HT1080 (cell line): ENCODE results near the gene KRTAP12-1. TPM values are rescaled to one million over a fixed set of nuclear protein-coding genes. Genes with fewer than 3 reads are reported as not detected.
"Not testable (repeated sequence)": the region's sequence is repeated elsewhere in the genome, so short reads cannot be mapped to it uniquely, and the experiment has no call there.

Source experiments
- DNase-seq: peaks from one replicate; pipeline ENCODE4 v3.0.0-alpha.2; 2015; ENCODE audit warnings: low read depth
- total RNA-seq: library from RNA; depleted of rRNA; stranded (reverse); fragments of >200 nt; shearing (Covaris generic); gene quantifications from 2 replicates; pipeline ENCODE4 v1.2.3, GENCODE V29; 2014

Gene KRTAP12-1
- total RNA-seq, 1 experiment from 2014 or later: not detected

DNA sequence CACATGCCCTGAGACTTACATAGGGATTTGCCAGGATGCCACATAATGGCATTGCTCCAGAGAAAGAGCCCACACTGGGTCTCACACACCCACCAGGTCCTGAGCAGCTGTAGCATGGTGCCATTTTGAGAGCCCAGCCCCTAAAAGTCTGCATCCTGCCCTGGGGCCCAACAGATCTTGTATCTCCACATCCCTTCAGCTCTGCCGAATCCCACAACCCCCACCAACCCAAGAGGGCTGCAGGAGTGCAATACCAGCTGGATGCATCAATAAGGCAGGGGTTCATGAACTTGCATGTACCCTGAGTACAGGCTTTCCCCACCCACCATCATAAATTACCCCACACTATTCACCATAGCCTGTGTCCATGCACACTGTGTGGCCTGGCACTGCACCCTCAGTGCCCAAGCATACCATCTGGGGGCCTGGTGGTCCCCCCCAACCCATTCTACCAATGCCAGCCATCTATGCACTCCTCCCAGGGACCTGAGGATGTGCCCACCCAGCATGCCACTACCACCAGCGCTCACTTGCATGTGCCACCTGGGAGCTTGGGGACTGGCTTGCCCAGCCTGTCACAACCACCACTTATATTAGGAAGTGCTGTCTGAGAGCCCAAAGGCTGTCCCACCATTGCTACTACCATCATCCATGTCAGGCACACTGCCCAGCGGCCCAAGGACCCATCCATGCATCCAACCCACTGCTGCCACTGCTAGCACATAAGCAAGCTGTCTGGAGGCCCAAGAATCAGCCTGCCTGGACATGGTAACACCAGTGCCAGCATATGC lies 11.1 kb downstream of the KRTAP12-1 start:
- no peak for DNase-seq

DNA sequence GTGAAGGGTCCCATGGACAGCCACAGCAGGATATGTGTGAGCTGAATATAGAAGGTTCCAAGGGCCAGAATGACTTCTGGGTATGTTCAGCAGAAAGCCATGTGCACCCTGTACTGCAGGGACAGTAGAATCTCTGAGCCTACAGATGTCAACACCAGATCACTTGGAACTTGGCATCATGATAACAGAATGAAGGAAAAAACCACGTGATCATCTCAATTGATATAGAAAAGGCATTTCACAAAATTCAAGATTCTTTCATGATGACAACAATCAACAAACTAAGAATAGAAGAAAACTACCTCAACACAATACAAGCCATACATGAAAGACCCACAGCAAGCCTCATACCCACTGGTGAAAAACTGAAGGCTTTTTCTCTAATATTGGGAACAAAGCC lies 14.4 kb downstream of the KRTAP12-1 start:
- no peak for DNase-seq

DNA sequence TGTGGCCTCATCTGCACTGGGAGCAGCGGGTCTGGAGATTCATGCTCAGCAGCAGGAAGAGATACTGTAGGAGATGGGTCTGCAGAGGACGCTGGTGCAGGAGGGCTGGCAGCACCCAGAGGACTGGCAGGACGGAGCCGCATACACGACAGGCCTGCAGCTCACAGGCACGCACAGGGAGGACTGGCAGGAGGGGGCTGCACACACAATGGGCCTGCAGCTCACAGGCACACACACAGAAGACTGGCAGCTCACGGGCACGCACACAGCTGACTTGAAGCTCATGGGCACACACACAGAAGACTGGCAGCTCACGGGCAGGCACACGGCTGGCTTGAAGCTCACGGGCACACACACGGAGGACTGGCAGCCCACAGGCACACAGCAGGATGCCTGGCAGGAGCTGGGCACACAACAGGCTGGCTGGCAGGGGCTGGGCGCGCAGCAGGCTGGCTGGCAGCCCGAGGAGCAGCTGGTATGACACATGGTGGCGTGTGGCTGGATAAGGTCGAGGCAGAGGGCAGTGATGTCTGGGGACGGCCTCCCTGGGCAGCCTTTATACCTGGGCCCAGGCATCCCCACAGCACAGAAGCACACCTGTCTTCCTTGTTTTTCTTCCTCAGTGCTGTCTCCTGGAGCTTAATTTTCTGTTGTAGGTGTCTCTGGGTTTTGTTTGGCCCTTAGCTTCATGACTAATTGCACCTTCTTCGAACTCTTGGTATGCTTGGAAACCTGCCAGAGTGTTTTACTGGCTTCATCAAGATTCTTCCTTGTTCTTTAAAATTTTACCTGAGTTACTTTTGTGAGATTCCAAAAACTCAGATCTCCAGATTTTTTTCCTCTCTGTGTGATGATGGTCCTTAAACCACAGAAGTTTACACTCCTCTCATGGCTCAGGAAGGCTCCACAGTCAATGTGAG lies 15.3 kb downstream of the KRTAP12-1 start, which contains the start of gene KRTAP12-2:
Gene KRTAP12-2, minus strand, starts transcription at position 527 of the 920 bp plus-strand sequence. Its CDS starts 41 bp downstream, at position 486.
- DNase-seq: no peak

DNA sequence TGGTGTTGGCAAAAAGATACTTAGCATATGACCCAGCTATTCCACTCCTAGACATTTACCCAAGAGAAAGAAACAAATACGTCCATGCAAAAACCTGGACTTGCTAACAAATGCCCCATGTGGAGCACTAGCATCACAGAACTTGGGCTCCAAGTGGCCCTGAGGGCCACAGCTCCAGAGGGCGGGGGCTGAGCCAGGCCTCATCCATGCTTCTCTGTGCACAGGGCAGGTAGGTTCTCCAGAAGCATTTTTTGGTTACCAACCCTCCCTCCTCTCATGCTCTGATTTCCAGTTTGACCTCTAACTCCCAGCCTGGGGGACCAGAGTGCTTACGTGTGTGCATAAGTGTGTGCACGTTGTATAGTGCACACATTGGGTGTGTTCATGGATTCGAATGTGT lies 17.3 kb downstream of the KRTAP12-1 start:
- DNase-seq: no peak

DNA sequence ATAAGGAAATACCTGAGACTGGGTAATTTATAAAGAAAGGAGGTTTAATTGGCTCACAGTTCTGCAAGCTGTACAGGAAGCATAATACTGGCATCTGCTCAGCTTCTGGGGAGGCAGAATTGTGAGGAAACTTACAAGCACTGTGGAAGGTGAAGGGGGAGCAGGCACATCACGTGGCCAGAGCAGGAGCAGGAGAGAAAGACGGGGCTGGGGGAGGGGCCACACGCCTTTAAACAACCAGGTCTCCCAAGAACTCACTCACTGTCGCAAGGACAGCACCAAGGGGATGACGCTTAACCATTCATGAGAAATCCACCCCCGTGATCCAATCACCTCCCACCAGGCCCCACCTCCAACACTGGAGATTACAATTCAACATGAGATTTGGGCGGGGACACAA lies 20.4 kb downstream of the KRTAP12-1 start:
- DNase-seq: not testable (repeated sequence)

DNA sequence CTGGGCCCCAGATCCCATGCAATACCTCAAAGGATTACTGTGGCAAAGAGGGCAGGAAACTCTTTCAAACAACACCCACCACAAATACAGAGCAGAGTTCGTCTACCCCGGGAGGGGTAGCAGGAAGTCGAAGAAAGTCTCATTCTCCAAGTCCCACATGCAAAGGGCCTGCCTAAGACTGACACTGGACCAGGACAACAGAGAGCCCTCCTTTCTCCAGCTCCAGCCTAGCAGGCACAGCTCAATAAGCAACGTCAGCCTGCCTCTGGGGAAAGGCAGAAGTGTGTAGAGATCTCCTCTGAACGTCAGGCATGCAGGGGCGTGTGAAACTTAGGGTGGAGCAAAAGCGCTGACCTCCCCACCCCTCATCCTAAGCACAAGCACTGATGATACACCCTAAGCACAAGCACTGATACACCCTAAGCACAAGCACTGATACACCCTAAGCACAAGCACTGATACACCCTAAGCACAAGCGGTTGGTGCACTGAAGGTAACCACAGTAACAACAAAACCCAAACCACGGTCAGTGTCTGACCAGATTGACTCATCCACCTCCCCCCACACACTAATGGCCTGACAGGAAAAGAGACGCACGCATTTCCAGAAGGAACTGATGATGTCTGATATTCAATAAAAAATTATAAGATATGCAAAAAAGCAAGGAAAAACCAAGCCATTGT lies 22.9 kb downstream of the KRTAP12-1 start:
- no peak for DNase-seq

DNA sequence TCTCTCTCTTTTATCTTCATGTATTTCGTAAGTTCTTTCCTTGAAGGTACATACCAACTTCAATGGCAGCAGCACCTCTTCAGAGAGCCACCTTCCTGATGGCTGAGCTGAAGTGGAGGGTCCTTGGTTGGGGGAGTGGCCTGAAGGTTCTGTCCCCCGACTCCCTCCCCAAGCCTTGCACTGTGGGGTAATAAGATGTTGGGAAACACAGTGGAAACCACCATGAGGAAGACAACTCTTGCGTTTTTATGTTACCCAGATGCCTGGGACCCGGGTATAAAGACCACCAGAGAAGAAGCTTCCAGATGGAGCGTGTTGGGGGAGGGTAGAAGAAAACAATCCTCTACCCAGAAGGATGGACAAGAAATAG lies 23.4 kb downstream of the KRTAP12-1 start:
- no peak for DNase-seq

DNA sequence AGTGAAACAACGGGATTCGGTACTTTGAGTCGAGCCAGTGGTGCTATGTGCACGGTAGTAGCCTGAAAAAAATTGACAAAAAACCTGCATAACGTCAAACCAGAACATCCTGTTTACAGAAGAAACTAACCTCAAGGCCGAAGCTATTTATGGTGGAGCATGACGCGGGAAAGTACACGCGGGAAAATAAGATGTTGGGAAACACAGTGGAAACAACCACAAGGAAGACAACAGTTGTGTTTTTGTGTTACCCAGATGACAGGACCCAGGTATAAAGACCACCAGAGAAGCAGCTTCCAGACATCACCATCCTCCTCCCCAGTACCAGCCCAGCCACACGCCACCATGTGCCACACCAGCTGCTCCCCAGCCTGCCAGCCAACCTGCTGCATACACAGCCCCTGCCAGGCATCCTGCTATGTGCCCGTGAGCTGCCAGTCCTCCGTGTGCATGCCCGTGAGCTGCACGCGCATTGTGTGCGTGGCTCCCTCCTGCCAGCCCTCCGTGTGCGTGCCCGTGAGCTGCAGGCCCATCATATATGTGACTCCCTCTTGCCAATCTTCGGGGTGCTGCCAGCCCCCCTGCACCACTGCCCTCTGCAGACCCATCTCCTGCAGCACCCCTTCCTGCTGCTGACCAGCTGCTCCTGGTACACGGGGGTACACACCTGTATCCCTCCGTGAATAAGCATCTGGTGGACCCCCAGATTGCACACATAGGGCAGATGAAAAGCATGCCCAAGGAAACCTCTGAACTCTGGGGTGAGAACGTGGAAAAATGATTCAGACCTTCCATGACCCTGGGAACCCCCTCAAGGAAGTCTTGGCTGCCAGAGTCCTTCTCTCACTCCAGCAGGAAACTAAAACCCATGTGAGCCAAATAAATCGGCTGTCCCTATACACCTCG lies 24.1 kb downstream of the KRTAP12-1 start, which contains the start of gene KRTAP12-3:
Gene KRTAP12-3, plus strand, starts transcription at position 298 of the 906 bp plus-strand sequence. Its CDS starts 48 bp downstream, at position 346.
- DNase-seq: no peak

DNA sequence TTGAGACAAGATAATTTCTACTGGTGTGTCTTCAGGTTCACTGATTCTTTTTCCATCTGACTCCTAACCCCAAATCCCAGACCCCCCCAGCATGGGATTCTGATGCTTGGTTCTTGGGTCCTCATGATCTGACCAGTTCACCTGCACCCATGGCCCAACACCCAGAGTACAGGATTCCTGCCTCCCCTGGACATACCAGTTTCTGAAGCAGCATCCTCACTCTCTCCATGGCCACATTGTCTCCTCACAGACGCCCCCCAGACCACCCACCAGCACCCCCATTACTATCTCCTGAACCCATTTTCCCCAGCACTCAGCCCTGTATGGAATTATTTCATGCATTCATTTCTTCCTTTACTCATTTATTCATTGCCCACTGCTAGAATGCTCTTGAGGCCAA lies 25.1 kb downstream of the KRTAP12-1 start:
- DNase-seq: no peak

DNA sequence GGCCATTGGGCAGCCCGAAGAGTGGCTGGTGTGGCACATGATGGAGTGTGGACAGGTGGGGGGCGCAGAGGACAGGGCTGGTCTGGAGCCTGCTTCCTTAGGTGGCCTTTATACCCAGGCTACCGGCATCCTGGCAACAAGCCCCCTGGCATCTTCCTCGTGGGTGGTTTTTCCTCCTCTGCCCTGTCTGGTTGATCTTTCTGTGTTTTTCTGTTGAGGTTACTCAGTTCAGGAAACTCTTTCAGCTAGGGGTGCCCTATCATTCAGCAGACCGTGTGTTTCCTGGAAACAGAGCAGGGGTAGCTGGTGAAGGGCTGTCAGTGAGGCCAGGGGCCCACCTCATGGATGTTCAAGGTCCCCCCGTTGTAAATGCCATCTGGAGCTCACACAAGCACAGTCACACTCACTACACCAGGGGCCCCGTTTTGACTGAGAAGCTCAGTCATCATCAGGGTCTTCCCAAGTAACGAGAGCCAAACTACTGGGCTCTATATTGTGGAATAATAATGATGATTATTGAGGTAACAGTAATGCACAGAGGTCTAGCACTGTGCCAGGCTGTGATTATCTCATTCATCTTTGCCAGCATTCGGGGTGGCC lies 27.3 kb downstream of the KRTAP12-1 start, which contains the start of gene KRTAP12-4:
Gene KRTAP12-4, minus strand, starts transcription at position 84 of the 600 bp plus-strand sequence. Its CDS starts 45 bp downstream, at position 39.
- DNase-seq: no peak

DNA sequence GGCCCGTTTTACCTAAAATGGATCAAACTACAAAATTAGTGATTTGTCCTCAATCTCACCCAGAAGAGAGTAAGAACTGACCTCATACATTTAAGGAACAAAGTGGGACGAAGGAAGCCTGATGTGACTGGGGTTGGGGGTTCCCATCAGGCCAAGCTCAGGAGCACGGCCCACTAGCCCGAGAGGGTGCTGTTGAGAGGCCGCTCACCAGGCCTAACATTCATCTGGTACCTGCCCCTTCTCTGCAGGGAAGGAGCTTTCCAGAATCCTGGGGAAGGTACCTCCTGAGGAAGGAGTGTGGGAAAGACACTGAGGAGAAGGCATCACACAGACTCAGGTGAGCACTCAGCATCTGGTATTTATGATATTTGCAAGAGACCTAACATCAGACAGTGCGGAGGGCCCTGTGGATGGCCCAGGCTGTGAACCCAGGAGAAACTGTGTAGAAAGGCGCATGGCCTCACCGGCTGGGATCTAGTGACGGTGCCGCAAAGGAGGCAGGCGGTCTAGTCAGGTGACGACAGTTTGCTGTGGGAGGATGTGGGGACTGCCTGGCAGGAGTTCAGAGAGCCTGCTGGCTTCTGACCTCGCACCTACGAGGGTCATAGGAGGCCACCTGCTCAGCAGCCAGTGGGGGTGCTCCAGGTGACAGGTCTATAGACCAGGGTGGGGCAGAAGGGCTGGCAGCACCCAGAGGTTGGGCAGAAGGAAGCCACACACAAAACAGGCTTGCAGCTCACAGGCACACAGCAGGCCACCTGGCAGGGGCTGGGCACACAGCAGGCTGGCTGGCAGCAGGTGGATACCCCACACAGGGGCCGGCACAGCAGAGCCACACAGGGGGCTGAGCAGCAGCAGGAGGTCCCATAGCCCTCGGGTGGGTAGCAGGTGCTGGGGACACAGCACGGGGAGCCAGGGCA lies 28.0 kb downstream of the KRTAP12-1 start:
- no peak for DNase-seq

DNA sequence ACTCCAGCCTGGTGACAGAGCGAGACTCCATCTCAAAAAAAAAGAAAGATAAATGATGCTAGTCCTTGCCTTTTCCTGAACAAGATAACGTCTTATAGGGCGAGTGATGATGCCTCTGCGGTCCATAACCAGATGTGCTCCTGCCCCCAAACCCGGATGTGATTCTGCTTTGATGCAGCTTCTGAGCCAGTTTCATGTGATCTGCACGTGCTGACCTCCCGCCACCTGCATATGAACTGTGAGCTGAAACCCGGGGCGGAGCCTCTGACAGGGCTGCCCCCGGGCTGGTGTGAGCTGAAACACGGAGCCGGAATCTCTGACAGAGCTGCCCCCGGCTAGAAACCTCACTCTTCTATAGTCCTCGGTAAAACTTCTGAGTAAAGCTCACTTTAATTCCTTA lies 28.8 kb downstream of the KRTAP12-1 start:
- peak; percentile 24 for DNase-seq

DNA sequence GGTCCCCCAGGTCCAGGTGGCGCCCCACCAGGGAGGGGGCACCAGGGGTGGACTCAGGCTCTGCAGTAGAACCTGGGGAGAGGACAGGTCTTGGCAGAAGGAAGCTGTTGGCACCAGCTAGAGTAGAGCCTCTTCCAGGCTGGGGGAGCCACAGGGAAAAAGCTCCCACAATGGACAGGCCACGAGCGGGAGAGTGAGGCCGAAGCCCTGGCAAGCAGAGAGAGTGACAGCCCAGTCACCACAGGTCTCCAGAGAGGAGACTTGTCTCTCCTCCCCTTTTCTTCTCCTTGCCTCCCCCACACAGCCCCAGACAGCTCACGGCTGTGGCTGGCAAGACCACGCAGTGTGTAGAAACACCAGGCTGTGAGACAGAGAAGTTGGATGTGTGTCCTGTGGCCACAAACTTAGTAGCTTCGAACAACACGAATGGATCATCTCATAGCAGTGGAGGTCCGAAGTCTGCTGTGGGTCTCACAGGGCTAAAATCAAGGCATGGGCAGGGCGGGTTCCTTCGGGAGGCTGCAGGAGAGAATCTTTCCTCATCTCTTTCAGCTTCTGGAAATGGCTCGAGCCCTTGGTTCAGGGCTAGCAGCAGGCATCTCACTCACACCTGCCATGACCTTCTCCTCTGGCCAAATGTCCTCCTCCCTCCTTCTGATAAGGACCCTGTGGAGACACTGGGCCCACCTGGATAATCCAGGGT lies 30.8 kb downstream of the KRTAP12-1 start:
- DNase-seq: no peak

DNA sequence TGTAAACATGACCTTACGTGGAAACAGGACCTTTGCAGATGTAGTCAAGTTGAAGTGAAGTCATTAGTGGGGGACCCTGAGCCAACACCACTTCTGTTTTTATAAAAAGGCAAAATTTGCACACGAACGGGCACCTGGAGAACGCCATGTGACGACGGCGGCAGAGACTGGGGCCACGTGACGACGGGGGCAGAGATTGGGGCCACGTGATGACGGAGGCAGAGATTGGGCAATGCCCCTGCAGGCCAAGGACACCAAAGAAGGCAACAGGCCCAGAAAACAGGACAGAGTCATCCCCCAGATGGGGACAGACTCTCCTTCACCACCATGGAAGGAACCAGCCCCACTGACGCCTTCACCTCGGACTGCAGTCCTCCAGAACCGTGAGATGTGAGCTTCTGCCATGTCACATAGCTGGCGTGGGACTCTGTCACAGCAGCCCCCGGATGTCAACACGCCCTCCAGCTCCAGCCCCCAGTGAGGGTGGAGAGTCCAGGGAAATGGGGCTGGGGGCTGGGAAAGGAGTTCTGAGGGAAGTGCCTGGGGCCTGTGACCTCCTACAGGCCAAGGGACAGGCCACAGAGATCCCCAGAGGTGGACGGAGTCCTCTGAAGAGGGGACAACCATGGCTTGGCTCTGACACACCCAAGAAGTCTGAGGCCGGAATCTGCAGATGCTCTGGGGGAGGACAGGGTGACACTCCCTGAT lies 31.5 kb downstream of the KRTAP12-1 start:
- DNase-seq: no peak

DNA sequence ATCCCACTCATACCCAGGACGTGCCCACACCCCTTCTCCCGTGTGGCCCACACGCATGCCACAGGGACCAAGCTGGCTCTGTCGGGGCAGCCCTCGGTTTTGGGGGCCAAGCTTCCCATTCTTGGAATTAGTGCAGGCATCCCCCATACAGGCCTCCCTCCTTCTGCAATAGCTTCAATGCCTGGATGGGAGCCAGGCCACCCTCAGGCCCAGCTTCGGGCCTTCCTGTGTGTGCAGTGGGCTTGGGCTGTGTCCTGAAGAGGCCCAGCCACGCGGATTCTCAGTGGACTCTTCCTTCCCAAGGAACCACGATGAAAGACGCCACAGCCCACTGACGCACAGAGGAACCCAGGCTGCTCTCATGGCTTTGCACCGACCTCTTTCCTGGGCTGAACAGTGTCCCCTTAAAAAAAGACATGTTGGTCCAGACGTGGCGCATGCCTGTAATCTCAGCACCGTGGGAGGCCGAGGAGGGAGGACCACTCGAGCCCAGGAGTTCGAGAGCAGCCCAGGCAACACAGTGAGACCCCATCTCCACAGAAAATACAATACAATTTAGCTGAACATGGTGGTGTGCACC lies 32.4 kb downstream of the KRTAP12-1 start:
- no peak for DNase-seq

DNA sequence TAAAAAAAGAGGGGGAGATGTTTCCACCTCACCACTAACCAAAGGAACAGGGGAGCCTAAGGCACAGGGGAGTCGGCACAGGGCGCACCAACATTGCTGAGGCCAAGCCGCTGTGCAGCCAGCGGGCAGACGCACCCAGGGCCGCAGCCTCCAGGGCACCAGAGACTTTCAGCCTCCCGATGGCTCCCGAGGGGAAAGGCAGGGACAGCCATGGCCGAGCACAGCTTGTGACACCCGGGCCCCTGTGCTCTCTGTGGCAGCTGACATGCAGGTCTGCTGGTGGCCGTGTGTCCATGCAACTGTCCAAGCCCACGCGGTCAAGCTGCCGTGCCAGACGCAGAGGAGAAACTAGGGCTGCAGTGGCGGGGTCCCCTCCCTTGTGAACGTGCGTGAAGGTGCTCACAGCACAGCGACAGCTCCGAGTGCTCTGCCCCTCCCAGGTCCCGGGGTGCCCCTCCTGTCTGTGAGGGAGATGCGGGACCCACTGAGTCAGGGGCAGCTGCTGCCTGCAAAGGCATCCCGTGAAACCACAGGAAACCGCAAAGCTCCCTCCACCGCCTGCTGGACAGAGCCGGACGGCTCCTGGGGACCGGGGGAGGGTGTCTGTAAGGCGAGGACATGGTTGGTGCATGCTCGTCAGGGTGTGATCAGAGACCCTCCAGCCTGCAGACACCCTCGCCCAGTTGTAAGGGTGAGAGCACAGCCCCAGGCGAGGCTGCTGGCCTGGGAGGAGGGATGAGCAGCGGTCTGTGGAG lies 33.2 kb downstream of the KRTAP12-1 start:
- no peak for DNase-seq

DNA sequence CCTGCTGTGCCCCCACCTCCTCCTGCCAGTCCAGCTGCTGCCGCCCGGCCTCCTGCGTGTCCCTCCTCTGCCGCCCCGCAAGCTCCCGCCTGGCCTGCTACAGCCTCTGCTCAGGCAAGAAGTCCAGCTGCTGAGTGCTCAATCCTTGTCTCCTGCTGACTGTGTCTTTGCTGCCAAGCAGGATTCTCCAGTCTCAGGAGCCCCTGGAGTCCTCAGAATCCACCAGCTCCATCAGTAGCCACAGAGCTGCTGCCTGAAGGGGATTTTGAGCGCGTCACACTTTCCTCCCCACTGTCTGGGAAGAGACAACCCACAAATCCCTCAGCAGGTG lies 34.8 kb downstream of the KRTAP12-1 start:
- no peak for DNase-seq
